ENCODE data around the gene TMEM151A.
A peak's percentile ranks its signal among the peaks of the same experiment; 100 is the strongest.

The TMEM151A gene

DNA sequence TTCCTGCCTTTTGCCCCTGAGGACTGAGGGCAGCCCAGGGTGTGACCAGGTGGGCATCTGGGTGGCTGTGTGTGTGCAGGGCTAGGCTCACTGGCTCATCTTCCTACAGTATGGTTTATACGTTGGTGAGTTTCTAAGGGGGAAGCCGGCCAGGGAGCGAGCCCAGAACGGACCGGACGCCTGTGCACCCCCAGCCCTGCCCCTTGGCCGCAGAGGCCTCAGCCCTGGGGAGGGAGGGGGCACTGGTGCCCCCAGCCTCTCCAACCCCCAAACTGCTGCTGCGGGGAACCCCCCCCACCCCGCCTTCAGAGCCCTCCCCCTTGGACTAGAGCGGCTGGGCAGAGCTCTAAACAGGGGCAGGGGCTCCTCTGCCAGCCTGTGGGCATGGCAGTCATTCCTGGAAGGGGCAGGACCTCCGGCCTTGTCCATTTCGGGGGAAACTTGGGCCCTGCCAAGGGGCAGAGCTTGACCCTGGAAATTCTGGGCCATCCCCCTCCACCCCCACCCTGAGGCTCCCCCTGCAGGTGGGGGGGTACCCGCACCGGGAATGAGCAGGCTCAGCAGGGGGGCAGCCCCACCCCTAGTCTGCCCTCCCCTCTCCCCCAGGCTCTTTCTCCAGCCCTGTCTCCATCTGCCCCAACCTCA is 8.1 kb upstream of the TMEM151A start:
- FAIRE-seq = no peak

DNA sequence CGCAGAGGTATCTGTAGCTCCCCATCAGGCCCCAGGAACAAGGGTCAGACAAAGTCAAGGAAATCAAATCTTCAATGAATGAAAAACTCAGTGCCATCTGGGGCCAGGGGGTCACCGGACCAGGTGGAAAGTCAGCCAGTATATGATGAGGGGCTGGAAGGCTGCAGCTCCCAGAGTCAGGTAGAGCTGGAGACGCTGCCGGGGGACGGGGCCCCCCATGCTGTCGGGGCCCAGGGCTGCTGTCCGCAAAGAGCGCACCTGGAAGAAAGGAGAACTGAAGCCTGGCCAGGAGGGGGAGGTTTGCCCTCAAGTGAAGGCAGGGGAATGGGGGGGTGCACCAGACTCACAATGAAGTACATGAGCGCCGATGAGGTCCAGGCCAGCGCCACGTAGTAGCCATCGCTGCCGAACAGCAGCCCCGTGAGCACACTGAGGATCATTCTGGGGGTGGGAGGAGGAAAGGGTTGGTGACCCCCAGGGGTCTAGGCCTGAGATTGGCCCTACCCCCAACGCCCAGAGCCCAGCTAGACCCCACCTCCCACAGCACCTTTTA is 7.1 kb upstream of the TMEM151A start:
- FAIRE-seq = no peak

DNA sequence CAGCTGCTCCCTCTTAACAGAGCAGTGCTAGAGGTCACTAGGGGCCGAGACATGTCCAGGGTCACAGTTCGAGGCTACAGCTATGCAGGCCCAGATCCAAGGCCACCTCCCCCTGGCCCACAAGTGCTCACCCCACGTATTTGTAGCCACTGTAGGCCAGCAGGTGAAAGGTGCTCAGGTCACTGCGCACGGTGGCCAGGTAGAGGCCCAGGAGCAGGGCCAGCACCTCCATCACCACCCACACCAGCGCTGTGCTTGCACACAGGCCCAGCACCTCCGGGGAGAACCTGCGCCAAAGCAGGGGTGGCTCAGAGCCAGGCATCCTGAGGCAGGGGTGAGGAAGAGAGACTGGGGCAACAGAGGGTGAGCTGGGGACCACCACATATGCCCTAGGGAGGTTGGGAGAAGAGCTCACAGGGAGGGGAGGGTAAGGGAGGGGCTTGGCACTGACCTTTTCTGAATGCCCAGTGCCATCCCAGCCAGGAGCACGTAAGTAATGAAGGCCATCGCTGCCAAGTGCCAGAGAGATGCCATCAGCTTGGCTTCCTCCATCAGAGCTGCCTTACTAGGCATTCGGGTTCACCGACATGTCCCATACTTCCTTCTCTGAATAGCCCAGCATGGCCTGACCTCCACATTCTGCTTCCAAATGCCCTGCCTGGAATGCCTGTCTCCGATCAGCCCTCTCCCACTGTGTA is 6.3 kb upstream of the TMEM151A start:
- FAIRE-seq = no peak

DNA sequence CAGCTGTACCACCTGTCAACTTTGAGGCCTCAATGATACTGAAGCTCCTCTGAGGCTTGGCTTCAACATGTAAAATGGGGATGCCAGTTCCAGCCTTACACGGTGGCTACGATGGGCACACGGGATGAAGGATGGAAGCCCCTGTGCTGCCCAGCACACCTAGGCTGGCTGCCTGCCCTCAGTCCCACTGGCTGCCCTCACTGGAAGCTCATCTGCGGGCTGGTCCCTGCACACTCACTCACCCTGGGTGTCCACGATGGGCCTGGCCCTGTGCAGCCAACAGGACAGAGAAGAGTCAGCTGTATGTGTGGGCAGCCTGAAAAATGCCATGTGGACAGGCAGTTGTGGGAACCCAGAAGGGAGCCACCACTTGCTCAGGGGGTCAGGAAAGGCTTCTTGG is 5.0 kb upstream of the TMEM151A start:
- FAIRE-seq = no peak

DNA sequence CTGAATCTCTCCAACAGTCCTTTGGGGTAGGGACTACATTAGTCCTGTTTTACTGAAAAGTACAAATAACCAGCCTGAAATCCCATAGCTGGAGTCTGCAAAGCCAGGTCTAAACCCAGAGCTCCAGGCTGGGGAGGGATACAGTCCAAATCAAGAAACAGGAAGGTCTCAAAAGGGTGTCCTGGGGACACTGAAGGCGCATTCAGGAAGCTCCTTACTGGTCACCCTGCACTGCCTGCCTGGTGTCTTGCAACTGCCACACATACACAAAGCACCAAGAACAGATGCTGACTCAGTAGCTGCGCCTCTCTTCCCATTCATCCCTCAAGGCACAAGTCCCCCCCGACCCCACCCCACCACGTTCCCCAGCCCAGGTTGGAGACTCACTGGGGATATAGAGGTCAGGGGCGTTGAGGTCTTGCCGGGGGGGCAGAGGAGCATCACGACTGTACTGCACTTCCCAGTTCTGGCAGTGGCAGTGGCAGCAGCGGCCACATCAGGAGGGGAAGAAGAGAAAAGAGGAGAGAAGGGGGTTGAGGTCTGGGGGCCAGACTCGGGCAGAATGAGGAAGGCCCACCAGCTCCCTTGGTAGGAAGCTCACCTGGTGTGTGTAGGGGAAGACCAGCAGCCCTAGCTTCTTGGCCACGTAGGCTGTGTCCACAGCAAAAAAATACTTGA is 4.3 kb upstream of the TMEM151A start:
- FAIRE-seq = no peak

DNA sequence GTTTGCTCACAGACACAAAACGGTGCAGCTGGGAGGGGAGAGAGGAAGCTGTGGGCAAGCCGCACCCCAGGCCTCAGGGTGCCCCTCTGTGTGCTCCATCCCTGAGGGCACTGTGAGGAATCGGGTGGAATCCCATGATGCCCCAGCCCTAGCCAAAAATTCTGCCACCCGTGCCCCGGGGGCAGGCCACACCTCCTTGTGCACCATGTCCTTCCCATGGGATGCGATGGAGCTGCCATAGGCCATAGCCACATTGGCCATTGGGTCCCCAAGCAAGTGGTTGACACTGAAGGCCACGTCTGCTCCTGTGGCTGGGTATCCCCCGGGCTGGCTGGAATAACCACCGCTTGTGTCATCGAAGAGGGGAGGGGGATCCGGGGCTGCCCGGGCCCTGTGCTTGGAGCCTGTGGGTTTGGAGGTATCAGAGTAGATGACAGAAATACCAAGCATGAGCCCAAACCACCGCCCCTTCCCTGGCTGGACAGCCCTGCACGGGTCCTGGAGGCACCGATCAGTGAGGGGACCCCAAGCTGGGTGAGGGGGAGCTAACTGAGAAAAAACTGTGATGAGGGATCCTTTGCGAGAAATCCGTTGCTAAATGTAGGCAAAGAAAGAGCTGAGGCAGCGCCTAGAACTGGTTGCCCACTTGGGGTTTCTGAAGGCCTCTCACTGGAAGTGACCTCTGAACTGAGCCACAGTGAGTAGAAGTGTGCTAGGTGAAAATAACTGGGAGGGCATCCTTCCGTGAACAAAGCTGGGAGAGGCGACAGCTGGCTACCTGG is 3.6 kb upstream of the TMEM151A start:
- FAIRE-seq = no peak

DNA sequence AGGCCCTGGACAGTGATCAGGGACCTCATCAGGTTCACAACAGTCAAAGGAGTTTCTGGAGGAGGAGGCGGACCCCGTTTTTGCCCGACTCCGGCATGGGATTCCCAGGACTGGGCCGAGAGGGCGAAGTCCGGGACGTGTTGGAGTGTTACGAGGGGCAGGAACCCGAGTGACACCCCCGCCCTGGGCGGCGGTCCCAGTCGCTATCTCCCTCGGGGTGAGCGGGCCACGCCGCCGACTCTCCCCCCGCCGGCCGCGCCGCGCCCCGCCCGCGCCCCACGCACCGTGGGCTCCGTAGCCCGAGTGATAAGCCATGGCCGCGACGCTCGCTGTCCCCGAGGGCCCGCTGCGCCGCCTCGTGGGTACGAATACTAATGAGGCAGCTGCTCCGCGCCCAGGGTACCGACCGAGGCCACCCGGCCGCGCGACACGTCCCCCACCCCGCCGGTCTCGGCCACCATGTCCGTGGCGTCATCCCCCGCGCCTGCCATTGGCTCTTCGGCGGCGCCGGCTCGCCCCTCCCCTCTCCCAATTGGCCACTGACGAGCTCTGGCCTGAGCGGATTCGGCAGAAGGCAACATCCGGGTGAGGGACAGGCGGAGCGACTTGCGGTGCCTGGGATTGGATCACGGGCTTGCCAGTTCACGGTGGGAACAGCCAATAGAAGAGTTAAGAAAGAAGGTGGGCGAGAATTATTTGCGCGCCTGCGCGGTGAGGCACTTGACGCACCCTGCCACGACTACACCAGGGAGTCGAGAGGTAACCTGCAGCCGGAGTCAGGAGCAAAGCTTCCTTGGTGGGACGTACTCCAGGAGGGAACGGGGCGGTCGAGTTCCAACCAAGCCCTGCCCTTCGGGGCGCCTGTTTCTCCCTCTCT is 2.8 kb upstream of the TMEM151A start, which contains the start of gene YIF1A:
Gene YIF1A, minus strand, starts transcription at position 473 of the 877 bp plus-strand sequence. Its CDS starts 158 bp downstream, at position 315.
- FAIRE-seq = peak; percentile 99

DNA sequence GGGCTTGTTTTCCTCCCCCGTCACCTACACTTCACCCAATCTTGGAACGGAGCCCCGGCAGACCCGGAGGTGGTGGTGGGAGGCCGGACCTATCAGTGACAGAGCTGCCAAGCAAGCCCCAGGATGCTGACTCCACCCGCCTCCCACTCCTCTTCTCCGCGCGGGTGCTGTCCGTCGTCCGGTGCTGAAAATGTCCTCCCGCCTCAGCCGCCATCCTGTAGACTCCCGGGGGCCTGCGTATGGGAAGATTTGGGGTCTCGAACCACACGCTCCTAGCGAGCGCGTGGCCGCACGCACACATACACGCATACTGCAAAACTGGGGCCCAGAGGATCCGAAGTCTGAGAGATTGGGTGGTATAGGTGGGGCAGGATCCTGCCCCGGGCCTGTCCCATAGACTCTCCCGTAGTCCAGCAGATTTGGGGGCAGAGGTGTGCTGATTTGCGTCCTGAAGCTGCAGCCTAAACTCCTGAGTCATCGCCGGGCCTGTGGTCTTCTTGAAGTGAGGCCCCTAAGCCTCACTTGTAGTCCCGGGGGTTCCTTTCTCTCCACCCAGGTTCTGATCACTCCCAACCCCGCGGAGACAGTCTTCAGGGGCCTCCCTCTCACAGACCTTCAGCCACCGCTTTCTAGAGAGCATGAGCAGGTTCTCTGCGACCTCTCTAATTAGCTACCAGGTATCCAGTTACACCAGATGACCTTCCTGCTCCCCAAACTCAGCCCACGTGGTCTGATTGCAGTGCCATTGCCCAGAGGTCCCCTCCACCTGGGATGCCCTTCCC is 2.0 kb upstream of the TMEM151A start:
- no peak for FAIRE-seq

DNA sequence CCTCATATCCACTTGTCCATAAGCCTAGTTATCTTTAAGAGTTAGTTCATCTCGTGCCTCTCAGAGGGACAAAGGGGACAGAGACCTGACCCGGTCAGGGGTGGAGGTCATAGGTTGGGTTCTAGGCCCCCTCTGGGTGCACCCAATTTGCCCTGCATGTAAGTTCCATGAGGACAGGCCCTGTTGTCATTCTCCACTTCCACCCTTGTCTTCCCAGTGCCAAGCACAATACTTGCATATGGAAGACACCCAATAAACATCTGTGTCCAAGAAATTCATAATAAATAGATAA is 1.4 kb upstream of the TMEM151A start:
- FAIRE-seq = no peak

DNA sequence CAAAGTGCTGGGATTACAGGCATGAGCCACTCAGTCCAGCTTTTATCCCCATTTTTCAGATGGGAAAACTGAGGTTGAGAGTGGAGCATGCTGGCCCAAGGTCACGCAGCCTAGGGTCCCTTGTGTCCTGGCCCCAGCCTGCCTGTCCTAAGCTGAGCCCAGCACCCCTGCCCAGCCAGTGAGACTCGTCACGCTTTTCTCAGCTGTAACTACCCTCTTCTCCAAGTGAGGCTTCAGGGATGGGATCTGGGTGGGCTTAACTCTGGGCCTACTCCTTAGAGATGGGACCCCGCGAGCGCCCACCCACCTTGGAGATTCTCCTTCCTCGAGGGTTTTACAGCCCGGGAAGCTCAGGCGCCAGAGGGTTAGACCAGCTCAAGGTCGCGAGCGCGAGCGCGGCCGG is 390 bp upstream of the TMEM151A start:
- FAIRE-seq = no peak

DNA sequence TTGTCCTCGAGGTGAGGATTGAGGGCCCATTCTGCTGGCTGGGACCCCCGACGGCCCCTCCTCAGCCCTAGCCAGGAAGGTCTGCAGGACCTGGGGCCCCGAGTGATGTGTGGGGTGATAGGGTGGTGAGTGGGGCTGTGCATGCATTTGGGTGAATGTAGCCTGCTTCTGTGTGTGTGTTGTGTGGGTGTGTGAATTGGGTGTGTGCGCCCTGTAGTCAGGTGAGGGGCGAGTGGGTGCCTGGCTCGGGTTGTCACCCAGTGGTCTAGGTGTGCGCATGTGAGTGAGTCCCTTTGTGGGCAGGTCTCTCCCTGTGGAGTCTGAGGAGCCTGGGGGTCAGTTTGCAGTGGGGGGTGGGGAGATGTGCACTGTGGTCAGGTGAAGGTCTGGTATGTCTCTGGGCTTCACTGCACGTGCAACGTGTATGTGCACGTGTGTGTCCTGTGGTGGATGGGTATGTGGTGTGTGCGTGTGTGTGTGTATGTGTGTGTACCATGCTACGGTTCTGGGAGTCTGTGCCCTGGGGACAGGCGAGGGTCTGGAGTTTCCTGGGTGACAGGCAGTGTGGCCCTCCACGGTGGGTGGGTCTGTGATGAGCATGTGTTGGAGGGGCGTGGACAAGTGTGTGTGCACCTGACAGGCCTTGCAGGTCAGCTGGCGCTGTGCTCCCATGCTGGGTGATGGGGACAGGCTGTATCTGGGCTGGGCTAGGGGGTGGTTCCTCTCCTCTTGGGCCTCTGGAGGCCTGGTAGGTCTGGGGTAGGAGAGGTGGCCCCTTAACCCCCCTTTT is 1.0 kb downstream of the TMEM151A start:
- no peak for FAIRE-seq

DNA sequence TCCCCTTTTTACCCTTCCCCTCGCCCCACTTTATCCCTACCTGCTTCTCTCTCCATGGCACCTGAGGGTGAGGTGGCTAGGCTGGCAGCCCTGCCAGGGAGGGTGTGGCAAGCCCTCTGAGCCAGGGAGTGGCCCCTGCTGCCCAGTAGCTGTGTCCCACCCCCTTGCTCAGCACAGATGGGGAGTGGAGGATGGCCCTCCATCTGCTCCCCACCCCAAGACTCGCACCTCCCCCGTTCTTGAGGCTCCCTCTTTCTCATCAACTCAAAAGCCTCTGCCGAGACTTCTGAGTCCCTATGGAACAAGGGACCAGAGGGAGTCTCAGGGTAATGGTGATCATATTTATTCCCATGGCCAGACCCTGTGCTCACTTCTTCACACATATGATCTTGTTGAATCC is 1.7 kb downstream of the TMEM151A start:
- FAIRE-seq = no peak

DNA sequence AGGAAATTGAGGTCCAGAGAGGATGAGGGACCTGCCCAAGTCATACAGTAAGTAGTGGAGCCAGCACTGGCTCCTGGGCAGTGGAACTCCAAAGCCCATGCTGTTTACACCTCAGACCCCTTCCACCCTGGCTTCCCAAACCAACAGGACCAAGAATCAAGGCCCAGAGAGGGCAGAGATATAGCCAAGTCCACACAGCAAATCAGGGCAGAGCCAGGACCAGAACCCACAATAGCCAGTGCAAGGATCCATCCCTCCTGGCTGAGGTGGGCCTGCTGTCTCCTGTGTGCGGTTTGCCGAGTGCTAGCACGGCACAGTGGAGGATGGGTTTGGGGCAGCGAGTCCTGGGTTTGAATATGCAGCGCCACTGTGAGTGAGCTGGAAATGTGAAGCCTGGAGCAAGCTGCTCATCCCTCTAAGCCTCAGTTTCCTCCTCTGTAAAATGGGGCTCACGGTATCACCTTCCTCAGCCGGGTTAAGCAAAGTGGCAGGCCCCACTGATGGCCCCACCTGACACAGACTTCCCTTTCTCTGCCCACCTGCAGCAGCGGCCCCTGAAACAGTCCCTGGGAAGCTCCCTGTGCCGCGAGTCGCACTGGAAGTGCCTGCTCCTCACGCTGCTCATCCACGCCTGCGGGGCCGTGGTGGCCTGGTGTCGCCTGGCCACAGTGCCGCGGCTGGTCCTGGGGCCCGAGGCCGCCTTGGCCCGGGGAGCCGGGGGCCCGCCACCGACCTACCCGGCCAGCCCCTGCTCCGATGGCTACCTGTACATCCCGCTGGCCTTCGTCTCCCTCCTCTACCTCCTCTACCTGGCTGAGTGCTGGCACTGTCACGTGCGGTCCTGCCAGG is 2.3 kb downstream of the TMEM151A start:
- FAIRE-seq = no peak

DNA sequence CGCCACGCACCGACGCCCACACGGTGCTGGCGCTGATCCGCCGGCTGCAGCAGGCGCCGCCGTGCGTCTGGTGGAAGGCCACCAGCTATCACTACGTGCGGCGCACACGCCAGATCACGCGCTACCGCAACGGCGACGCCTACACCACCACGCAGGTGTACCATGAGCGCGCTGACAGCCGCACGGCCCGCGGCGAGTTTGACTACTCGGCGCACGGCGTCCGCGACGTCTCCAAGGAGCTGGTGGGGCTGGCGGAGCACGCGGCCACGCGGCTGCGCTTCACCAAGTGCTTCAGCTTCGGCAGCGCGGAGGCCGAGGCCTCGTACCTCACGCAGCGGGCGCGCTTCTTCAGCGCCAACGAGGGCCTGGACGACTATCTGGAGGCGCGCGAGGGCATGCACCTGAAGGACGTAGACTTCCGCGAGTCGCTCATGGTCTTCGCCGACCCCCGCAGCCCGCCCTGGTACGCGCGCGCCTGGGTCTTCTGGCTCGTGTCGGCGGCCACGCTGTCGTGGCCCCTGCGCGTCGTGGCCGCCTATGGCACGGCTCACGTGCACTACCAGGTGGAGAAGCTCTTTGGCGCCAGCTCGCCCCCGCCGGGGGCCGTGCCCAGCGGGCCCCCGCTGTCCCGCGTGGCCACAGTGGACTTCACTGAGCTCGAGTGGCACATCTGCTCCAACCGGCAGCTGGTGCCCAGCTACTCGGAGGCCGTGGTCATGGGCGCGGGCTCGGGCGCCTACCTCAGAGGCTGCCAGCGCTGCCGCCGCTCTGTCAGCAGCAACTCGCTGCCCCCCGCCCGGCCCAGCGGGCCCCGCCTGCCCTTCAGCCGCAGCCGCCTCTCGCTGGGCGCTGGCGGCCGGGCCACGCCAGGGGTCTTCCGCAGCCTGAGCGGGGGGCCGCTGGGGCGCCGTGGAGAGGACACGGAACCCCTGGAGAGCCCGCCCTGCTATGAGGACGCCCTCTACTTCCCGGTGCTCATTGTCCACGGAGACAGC is 3.2 kb downstream of the TMEM151A start:
- no peak for FAIRE-seq

DNA sequence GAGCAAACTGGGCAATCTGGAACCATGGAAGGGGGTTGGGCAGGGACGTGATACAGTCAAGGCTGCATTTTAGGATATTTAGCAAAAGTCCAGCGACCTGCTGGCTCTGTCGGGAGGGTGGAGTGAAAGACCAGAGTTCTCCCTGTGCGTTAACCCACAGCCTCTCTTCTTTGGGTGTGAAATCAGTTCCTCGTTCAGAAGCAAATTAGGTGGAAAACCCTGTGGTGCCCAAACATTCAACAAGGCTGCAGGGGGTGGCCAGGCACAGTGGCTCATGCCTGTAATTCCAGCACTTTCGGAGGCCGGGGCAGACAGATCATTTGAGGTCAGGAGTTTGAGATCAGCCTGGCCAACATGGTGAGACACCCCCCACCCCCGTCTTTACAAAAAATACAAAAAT is 5.9 kb downstream of the TMEM151A start:
- no peak for FAIRE-seq

DNA sequence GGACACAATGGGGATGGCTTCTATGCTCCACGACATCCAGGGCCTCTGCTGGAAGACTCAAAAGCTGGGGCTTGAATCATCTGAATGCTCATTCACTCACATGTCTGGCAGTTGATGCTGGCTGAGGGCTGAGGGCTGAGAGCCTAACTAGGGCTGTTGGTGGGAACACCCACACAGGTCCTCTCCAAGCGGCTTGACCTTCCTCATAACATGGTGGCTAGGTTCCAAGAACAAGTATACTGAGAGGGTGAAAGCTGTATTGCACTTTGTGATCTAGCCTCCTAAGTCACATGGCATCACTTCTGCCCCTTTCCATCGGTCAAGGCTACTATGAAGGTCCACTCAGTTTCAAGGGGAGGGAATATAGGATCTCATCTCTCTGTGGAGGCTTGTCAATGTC is 7.5 kb downstream of the TMEM151A start:
- no peak for FAIRE-seq

DNA sequence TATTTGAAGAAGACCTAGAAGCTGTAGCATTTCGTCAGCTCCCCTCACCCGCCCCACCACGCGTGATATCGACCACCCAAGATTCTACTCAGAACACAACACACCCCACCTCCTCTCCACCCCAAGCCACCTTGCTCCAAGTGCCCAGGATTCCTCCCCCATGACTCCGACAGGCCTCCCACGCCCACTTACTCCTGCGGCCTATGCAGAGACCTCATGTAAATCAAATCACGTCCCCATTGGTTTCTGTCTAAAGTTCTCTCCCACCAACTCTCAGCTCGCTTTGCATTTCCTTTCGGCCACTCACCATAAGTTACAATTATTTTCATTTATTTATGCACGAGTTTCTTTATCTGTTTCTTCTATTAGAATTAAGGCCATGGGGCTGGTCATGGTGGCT is 11.0 kb downstream of the TMEM151A start:
- FAIRE-seq = no peak

DNA sequence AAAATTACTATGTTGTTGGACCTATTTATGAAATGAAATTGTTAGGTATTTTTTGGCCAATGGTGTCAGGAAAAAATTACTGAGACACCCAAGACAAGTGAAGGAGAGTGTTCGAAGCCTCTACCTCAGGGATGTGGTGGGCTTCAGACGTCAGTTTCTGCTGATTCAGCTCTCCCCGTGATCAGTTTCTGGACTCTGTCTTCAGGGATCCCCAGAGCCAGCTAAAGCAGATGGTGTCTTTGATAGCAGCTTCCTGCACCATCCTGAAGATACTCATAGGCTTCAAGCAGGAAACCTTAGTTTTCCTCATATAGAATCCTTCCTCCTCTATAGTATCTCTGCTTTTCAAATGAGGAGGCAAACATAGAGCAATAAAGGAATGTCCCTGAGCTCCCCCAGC is 17.8 kb downstream of the TMEM151A start:
- no peak for FAIRE-seq

Measured in endometrium (tissue), 2 donors.